Endometrial microvascular endothelial cells (primary cell): ENCODE data around the gene TBK1. TPM values are rescaled to one million over a fixed set of nuclear protein-coding genes. Genes with fewer than 3 reads are reported as not detected.
"Not testable (repeated sequence)": the region's sequence is repeated elsewhere in the genome, so short reads cannot be mapped to it uniquely, and the experiment has no call there.

Experiments
- in situ Hi-C: cut with HindIII; loops from 2 replicates; pipeline ENCODE4 v1.10.0; 2017; ENCODE audit warnings: low sequenced_read_pairs, low pct_unique_long_range_greater_than_20kb; ENCODE audit errors: inconsistent ontology term
- total RNA-seq: library from RNA; depleted of rRNA; stranded (reverse); fragments of >200 nt; gene quantifications from one replicate; pipeline ENCODE4 v1.2.3, GENCODE V29; 2015; ENCODE audit errors: inconsistent ontology term

TBK1 gene
- total RNA-seq, 1 donor from 2014 or later, result 25.3 TPM

GRCh38 chr12:64486657-64487056 is 34.7 kb downstream of the TBK1 start:
- in situ Hi-C loops, result no loop called here

GRCh38 chr12:64491718-64492117 is 39.8 kb downstream of the TBK1 start:
- in situ Hi-C loops, result no loop called here

GRCh38 chr12:64493513-64493912 is 41.6 kb downstream of the TBK1 start:
- in situ Hi-C loops, result no loop called here

- in situ Hi-C loops, result no loop called here
Measured at GRCh38 chr12:64494998-64495729, 43.2 kb downstream of the TBK1 start.

GRCh38 chr12:64496839-64497400 is 45.0 kb downstream of the TBK1 start:
- in situ Hi-C loops, result no loop called here

GRCh38 chr12:64497484-64497883 is 45.6 kb downstream of the TBK1 start:
- in situ Hi-C loops, result no loop called here

GRCh38 chr12:64497903-64498302 is 46.0 kb downstream of the TBK1 start:
- in situ Hi-C loops, result no loop called here

GRCh38 chr12:64500394-64500793 is 48.5 kb downstream of the TBK1 start:
- in situ Hi-C loops, result no loop called here

- in situ Hi-C loops, result no loop called here
Measured at GRCh38 chr12:64501486-64501885, 49.6 kb downstream of the TBK1 start.

- in situ Hi-C loops, result no loop called here
Measured at GRCh38 chr12:64506955-64507354, 55.0 kb downstream of the TBK1 start.

- in situ Hi-C loops, result no loop called here
Measured at GRCh38 chr12:64510667-64511066, 58.7 kb downstream of the TBK1 start.

- in situ Hi-C loops, result no loop called here
Measured at GRCh38 chr12:64518396-64518795, 66.5 kb downstream of the TBK1 start.

- in situ Hi-C loops, result no loop called here
Measured at GRCh38 chr12:64521833-64522232, 69.9 kb downstream of the TBK1 start.

- in situ Hi-C loops, result no loop called here
Measured at GRCh38 chr12:64522316-64522715, 70.4 kb downstream of the TBK1 start.

- in situ Hi-C loops, result no loop called here
Measured at GRCh38 chr12:64522807-64523206, 70.9 kb downstream of the TBK1 start.

- in situ Hi-C loops, result not testable (repeated sequence)
Measured at GRCh38 chr12:64523565-64524444, 71.9 kb downstream of the TBK1 start.

- in situ Hi-C loops, result no loop called here
Measured at GRCh38 chr12:64525461-64526160, 73.7 kb downstream of the TBK1 start.

GRCh38 chr12:64526859-64527258 is 74.9 kb downstream of the TBK1 start:
- in situ Hi-C loops, result no loop called here

- in situ Hi-C loops, result no loop called here
Measured at GRCh38 chr12:64528616-64529015, 76.7 kb downstream of the TBK1 start.
